HG03469 (cell line): Measurements from ENCODE around the gene MRM2.

Experiments
- ATAC-seq: cut with Tn5 transposase; IDR thresholded peaks from one replicate; pipeline ENCODE4 v1.9.1; 2021; ENCODE audit warnings: mild to moderate bottlenecking, moderate library complexity, moderate number of reproducible peaks; ENCODE audit not compliant: unreplicated experiment

The MRM2 gene

GRCh38 chr7:2225336-2225735 lies 16.7 kb downstream of the MRM2 start:
- no peak for ATAC-seq

- ATAC-seq = no peak
Observed at GRCh38 chr7:2224934-2225333, 17.1 kb downstream of the MRM2 start.

GRCh38 chr7:2224491-2224928 lies 17.5 kb downstream of the MRM2 start:
- no peak for ATAC-seq

GRCh38 chr7:2223321-2223720 lies 18.7 kb downstream of the MRM2 start:
- no peak for ATAC-seq

- ATAC-seq = no peak
Observed at GRCh38 chr7:2222516-2222915, 19.5 kb downstream of the MRM2 start.

- ATAC-seq = no peak
Observed at GRCh38 chr7:2220954-2221353, 21.1 kb downstream of the MRM2 start.

- no peak for ATAC-seq
Observed at GRCh38 chr7:2220506-2220905, 21.5 kb downstream of the MRM2 start.

- no peak for ATAC-seq
Observed at GRCh38 chr7:2220030-2220429, 22.0 kb downstream of the MRM2 start.

- ATAC-seq = no peak
Observed at GRCh38 chr7:2219606-2220005, 22.4 kb downstream of the MRM2 start.

DNA sequence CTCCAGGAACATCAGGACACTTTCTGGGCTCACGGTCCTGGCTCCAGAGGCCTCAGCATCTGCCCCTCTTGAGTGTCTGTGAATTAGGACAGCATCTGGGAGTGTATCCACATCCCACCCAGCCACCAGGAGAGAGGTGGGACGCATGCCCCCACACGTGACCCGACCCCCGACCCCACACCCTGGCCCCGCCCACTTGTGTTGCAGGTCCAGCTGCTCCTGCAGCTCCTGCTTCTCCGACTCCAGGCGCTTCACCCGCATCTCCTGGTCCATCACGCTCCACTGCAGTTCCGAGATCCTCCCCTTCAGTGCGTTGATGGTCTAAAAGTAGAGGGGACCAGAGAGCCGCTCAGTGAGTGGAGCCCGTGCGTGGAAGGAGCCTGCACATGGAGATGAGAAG lies 22.9 kb downstream of the MRM2 start:
- no peak for ATAC-seq

DNA sequence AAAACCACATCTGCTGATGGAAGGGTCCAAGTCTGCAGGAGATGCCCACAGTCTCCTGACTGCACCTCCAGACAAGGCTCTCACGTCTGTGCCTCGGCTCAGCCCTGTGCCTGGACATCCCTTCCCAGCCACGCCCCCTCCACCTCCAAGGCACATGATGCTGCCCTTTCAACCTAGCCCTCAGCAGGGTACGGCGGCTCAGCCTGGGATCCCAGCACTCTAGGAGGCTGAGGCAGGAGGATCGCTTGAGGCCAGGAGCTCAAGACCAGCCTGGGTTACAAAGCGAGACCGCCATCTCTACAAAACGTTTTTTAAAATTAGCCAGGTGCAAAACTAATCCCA lies 23.6 kb downstream of the MRM2 start:
- ATAC-seq = no peak

GRCh38 chr7:2217716-2218443 lies 24.1 kb downstream of the MRM2 start:
- ATAC-seq = no peak

DNA sequence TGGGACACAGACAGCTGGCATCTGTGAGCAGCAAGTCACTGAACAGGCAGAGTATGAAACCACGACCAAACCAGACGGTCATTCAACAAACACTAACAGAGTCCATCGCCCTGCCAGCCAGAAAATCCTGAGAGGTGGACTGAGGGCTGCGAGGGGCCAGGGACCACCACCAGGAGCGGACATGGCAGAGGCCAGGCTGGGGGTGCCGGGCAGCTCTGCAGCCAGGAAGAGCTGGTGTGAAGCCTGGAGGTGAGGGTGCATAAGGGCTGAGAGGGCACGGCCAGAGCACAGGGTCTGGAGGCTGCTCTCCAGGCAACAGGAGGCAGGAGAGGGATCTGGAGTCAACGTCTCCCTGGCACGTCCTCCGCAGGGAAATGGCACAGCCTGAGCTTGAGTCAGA lies 24.8 kb downstream of the MRM2 start:
- no peak for ATAC-seq

- no peak for ATAC-seq
Observed at GRCh38 chr7:2215851-2216250, 26.2 kb downstream of the MRM2 start.

DNA sequence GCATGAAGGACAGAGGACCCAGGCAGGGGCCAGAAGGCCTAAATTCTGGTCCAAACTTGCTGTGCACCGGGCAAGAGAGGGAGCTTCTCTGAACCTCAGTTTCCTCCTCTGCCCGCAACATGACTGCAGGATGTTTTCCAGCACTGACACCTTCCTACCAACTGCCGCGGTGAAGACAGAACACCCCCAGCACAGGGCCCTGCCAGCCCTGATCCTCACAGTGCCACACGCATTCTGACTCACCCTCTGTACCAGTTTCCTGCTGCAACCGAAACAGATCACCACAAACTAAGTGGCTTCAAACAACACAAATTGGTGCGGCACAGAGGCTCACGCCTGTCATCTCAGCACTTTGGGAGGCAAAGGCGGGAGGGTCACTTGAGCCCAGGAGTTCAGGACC lies 27.4 kb downstream of the MRM2 start:
- ATAC-seq = no peak

GRCh38 chr7:2213551-2214215 lies 28.3 kb downstream of the MRM2 start:
- no peak for ATAC-seq

DNA sequence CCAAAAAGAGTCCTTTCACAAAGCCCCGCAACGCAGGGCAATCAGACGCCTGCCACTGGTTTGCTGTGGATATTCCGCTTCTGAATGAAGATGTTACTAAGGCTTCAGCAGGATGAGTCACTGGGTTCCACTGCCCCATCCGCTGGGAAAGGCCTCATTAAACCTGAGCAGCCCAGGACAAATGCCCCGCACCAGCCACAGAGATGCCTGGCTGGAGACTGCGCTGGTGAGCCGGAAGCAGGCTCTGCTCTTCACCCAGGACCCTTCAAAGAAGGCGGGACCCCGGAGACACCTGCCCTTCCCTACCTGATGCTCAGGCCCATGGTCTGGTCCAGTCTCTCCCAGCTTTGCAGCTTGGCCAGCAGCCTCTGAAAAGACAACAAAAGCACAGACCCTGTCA lies 29.1 kb downstream of the MRM2 start:
- no peak for ATAC-seq

- no peak for ATAC-seq
Observed at GRCh38 chr7:2211926-2212325, 30.1 kb downstream of the MRM2 start.

DNA sequence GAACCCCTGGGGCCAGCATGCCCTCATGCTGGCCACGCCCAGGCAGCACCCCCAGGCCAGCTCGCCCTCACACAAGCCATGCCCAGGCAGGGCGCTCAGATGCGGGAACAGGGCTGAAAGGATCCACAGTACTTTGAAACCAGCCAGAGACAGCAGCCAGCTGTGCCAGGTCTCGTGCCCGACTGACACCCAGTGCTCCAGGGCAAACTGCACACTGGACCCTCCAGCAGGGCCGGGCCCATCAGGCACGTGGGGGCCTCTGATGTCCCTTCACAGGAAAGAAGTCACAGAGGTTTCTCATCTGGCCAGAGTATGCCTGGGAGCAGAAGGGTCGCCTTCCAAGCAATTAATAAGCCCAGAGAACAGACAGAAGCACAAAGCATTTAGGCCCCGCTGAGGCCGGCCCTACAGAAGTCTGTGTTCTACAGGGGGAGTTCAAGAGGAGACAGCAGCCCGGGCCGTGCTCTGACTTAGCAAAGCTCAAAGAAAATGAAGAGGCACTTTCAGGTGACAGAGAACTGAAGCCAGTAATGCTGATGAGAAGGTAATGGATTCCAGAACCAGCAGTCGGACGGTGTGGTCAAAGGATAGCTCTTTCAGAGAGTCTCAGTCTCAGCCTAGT lies 30.6 kb downstream of the MRM2 start:
- ATAC-seq = no peak

DNA sequence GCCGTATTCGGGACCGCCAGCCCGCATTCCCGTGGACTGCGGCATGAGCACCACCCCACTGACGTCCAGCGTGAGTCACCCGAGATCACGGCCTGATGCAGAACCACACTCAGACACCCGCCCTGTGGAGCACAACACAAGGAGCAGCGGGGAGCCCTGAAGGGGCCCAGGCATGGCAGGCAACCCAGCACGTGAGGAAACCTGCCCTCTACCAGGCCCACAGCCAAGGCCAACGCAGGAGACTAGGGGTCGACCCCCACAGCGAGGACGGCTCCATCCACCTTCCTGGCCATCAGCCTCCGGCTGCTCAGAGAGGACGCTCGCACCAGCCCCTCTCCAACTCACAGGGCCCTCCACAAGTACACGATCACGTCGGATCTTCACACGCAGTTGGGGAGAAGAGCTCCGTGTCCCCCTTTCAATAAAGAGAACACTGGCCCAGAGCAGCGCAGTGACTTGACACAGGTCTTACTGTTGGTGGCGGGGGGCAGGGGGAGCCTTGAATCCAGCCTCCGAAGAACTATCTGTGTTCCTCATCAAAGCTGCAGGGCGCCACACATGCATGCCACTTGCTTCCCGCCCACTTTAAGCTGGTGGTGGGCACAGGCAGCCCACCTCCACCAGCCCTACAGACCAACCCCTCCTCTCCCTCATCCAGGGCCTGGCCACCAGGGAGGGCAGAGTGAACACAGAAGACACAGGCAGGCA lies 31.3 kb downstream of the MRM2 start:
- no peak for ATAC-seq

GRCh38 chr7:2209961-2210323 lies 32.1 kb downstream of the MRM2 start:
- ATAC-seq = no peak
